H9 (cell line): ENCODE measurements around the gene GSG1L. TPM values are rescaled to one million over a fixed set of nuclear protein-coding genes. Genes with fewer than 3 reads are reported as not detected.

Experiments used
- DNase-seq: peaks from one replicate; pipeline ENCODE4 v3.0.0-alpha.2; 2017
- H2AFZ ChIP-seq: one replicate; pipeline ENCODE4 v1.6.1; 2013; ENCODE audit warnings: mild to moderate bottlenecking, low read length, control low read depth, moderate library complexity
- H2AK5ac ChIP-seq: 2 replicates; pipeline ENCODE4 v1.6.1; 2013; ENCODE audit warnings: low read length, control low read depth, mixed read lengths; ENCODE audit not compliant: insufficient read length
- H2BK120ac ChIP-seq: one replicate; pipeline ENCODE4 v1.6.1; 2013; ENCODE audit warnings: low read depth, mild to moderate bottlenecking, low read length, control low read depth, inconsistent platforms; ENCODE audit not compliant: poor library complexity, severe bottlenecking
- H2BK12ac ChIP-seq: 2 replicates; pipeline ENCODE4 v1.6.1; 2013; ENCODE audit warnings: low read length, control low read depth, mixed read lengths, low read depth; ENCODE audit not compliant: insufficient read length
- H2BK15ac ChIP-seq: 2 replicates; pipeline ENCODE4 v1.6.1; 2013; ENCODE audit warnings: low read depth, low read length, control low read depth
- H2BK20ac ChIP-seq: one replicate; pipeline ENCODE4 v1.6.1; 2013; ENCODE audit warnings: low read depth, mild to moderate bottlenecking, low read length, control low read depth, inconsistent platforms; ENCODE audit not compliant: poor library complexity, severe bottlenecking
- H2BK5ac ChIP-seq: 2 replicates; pipeline ENCODE4 v1.6.1; 2013; ENCODE audit warnings: low read length, control low read depth, mixed read lengths; ENCODE audit not compliant: insufficient read length
- H3K14ac ChIP-seq: 2 replicates; pipeline ENCODE4 v1.6.1; 2013; ENCODE audit warnings: low read length, control low read depth; ENCODE audit not compliant: insufficient read depth
- H3K18ac ChIP-seq: 2 replicates; pipeline ENCODE4 v1.6.1; 2013; ENCODE audit warnings: low read depth, mild to moderate bottlenecking, mixed read lengths, low read length, control low read depth; ENCODE audit not compliant: insufficient read length
- H3K23ac ChIP-seq: 2 replicates; pipeline ENCODE4 v1.6.1; 2013; ENCODE audit warnings: low read length, control low read depth, mixed read lengths, low read depth; ENCODE audit not compliant: insufficient read length
- H3K23me2 ChIP-seq: 2 replicates; pipeline ENCODE4 v1.6.1; 2013; ENCODE audit warnings: low read depth, mild to moderate bottlenecking, mixed read lengths, low read length, control low read depth; ENCODE audit not compliant: insufficient read length, poor library complexity, severe bottlenecking
- H3K27ac ChIP-seq: 2 replicates; pipeline ENCODE4 v1.5.1; 2013; ENCODE audit warnings: low read length, control low read depth, mixed read lengths, low read depth; ENCODE audit not compliant: insufficient read length
- H3K27me3 ChIP-seq: 2 replicates; pipeline ENCODE4 v1.6.1; 2013; ENCODE audit warnings: low read length, control low read depth, inconsistent platforms; ENCODE audit not compliant: insufficient read depth
- H3K4ac ChIP-seq: 2 replicates; pipeline ENCODE4 v1.6.1; 2013; ENCODE audit warnings: low read depth, mild to moderate bottlenecking, control low read depth, inconsistent platforms, low read length, moderate library complexity
- H3K4me1 ChIP-seq: 2 replicates; pipeline ENCODE4 v1.6.1; 2013; ENCODE audit warnings: low read length, control low read depth, inconsistent platforms; ENCODE audit not compliant: insufficient read depth
- H3K4me2 ChIP-seq: 2 replicates; pipeline ENCODE4 v1.6.1; 2013; ENCODE audit warnings: low read length, control low read depth, mixed read lengths; ENCODE audit not compliant: insufficient read length, insufficient read depth
- H3K56ac ChIP-seq: 2 replicates; pipeline ENCODE4 v1.6.1; 2013; ENCODE audit warnings: low read depth, mild to moderate bottlenecking, mixed read lengths, low read length, control low read depth; ENCODE audit not compliant: insufficient read length
- H3K79me1 ChIP-seq: 2 replicates; pipeline ENCODE4 v1.6.1; 2013; ENCODE audit warnings: low read depth, mild to moderate bottlenecking, moderate library complexity, low read length, control low read depth, inconsistent platforms; ENCODE audit not compliant: insufficient read depth, poor library complexity, severe bottlenecking
- H3K79me2 ChIP-seq: 2 replicates; pipeline ENCODE4 v1.6.1; 2013; ENCODE audit warnings: low read length, control low read depth, inconsistent platforms; ENCODE audit not compliant: insufficient read depth
- H3K9ac ChIP-seq: 2 replicates; pipeline ENCODE4 v1.6.1; 2013; ENCODE audit warnings: low read length, control low read depth, mixed read lengths; ENCODE audit not compliant: insufficient read length; ENCODE audit errors: extremely low read depth
- H3K9me3 ChIP-seq: one replicate; pipeline ENCODE4 v1.6.1; 2013; ENCODE audit warnings: low read depth, low read length, inconsistent platforms; ENCODE audit not compliant: control insufficient read depth
- H3T11ph ChIP-seq: one replicate; pipeline ENCODE4 v1.6.1; 2013; ENCODE audit warnings: mild to moderate bottlenecking, low read length, control low read depth, inconsistent platforms
- H4K20me1 ChIP-seq: one replicate; pipeline ENCODE4 v1.6.1; 2013; ENCODE audit not compliant: control insufficient read depth, insufficient read length, insufficient read depth
- H4K5ac ChIP-seq: 2 replicates; pipeline ENCODE4 v1.6.1; 2013; ENCODE audit warnings: low read depth, mild to moderate bottlenecking, mixed read lengths, low read length, control low read depth; ENCODE audit not compliant: insufficient read length
- H4K8ac ChIP-seq: replicated peaks from 2 replicates; pipeline ENCODE4 v1.6.1; 2013; ENCODE audit warnings: low read length, control low read depth, mixed read lengths, low read depth; ENCODE audit not compliant: insufficient read length
- H4K91ac ChIP-seq: 2 replicates; pipeline ENCODE4 v1.6.1; 2013; ENCODE audit warnings: low read depth, mild to moderate bottlenecking, moderate library complexity, mixed read lengths, low read length, control low read depth; ENCODE audit not compliant: insufficient read length
- H3K27ac Mint-ChIP-seq, 3 experiments: 2 replicates in 2 of 3; 3 replicates in 1 of 3; pipeline ENCODE4 v1.8.0; 2020 to 2021; ENCODE audit warnings: mixed read lengths in 3 of 3, mild to moderate bottlenecking in 1 of 3, moderate library complexity in 1 of 3
- H3K27me3 Mint-ChIP-seq: 2 replicates; pipeline ENCODE4 v1.8.0; 2021; ENCODE audit warnings: low read depth, mild to moderate bottlenecking, moderate library complexity, mixed read lengths
- H3K36me3 Mint-ChIP-seq, 3 experiments: 2 replicates in 2 of 3; 3 replicates in 1 of 3; pipeline ENCODE4 v1.8.0; 2020 to 2021; ENCODE audit warnings: low read depth in 3 of 3, mixed read lengths in 3 of 3; ENCODE audit not compliant: insufficient read depth in 1 of 3
- H3K4me1 Mint-ChIP-seq, 2 experiments: 2 replicates each; pipeline ENCODE4 v1.8.0; 2020; ENCODE audit warnings: mixed read lengths in 2 of 2
- H3K4me3 Mint-ChIP-seq, 2 experiments: 2 replicates in 1 of 2; 3 replicates in 1 of 2; pipeline ENCODE4 v1.8.0; 2020 to 2021; ENCODE audit warnings: mild to moderate bottlenecking in 2 of 2, mixed read lengths in 2 of 2, moderate library complexity in 1 of 2
- H3K9me3 Mint-ChIP-seq, 2 experiments: 2 replicates in 1 of 2; 3 replicates in 1 of 2; pipeline ENCODE4 v1.8.0; 2020; ENCODE audit warnings: mild to moderate bottlenecking in 2 of 2, mixed read lengths in 2 of 2, moderate library complexity in 1 of 2
- CTCF ChIP-seq: fragments of 200-600 bp; sonication (generic); conservative IDR thresholded peaks from 3 replicates; pipeline ENCODE4 v1.8.0; 2021; ENCODE audit warnings: antibody characterized with exemption, mild to moderate bottlenecking
- WGBS: extraction: QIAGEN DNeasy Blood & Tissue Kit; methylation state at CpG from one replicate; pipeline ENCODE4 v1.1.7; 2013; ENCODE audit warnings: missing lambda C conversion rate, low lambda C conversion rate, mixed read lengths; ENCODE audit not compliant: insufficient read length; ENCODE audit errors: extremely low coverage; 5-methylcytosine and 5-hydroxymethylcytosine counted together
- total RNA-seq: library from RNA; stranded (reverse); gene quantifications from 2 replicates; pipeline ENCODE4 v1.2.1, GENCODE V29; 2021

The GSG1L gene
- total RNA-seq, 1 experiment from 2014 or later = 0.35 TPM

GRCh38 chr16:27746076-27746855 lies 317.2 kb downstream of the GSG1L start:
- no peak for TF ChIP-seq CTCF
- Mint-ChIP-seq H3K4me1 (peaks cover 4 to 5% of the 10 kb centered on the region in 2 experiments; a peak in 3 of 4 replicates), H3K27me3 (no peaks in the 10 kb centered on the region), H3K36me3 (peaks cover 0 to 9% (median 0%) of the 10 kb centered on the region in 3 experiments; a peak in 3 of 7 replicates), H3K9me3 (no peaks in the 10 kb centered on the region; a peak in 1 of 5 replicates), H3K27ac (peak overlapping the region in 2 of 3 experiments; percentile 18 to 70; a peak in 2 of 7 replicates), H3K4me3 (no peak overlapping the region)
- Histone ChIP-seq H2BK20ac (no peak overlapping the region), H2BK120ac (no peak overlapping the region), H2AFZ (no peak overlapping the region), H3K23ac (no peak overlapping the region), H3K14ac (no peak overlapping the region), H2BK15ac (no peak overlapping the region), H3K4me1 (no peaks in the 10 kb centered on the region), H3K23me2 (no peaks in the 10 kb centered on the region), H2BK12ac (no peak overlapping the region), H3K27ac (no peak overlapping the region), H3K9me3 (no peaks in the 10 kb centered on the region), H3K18ac (no peak overlapping the region), H3K4me2 (no peak overlapping the region), H3K56ac (no peak overlapping the region), H3K79me2 (no peaks in the 10 kb centered on the region), H3K79me1 (no peaks in the 10 kb centered on the region), H3K9ac (no peak overlapping the region), H4K91ac (no peak overlapping the region), H3T11ph (no peak overlapping the region), H3K27me3 (no peaks in the 10 kb centered on the region), H4K8ac (no peak overlapping the region), H2AK5ac (no peak overlapping the region), H4K20me1 (no peaks in the 10 kb centered on the region), H4K5ac (no peak overlapping the region), H3K4ac (no peak overlapping the region), H2BK5ac (no peak overlapping the region)
- no peak for DNase-seq
- WGBS = no CpG with 5 or more reads among the region's 18 CpGs
